H9 (cell line): ENCODE measurements around the gene TMEM187. TPM values are rescaled to one million over a fixed set of nuclear protein-coding genes. Genes with fewer than 3 reads are reported as not detected.

Experiments used
- DNase-seq: peaks from one replicate; pipeline ENCODE4 v3.0.0-alpha.2; 2017
- H2AFZ ChIP-seq: one replicate; pipeline ENCODE4 v1.6.1; 2013; ENCODE audit warnings: mild to moderate bottlenecking, low read length, control low read depth, moderate library complexity
- H2AK5ac ChIP-seq: 2 replicates; pipeline ENCODE4 v1.6.1; 2013; ENCODE audit warnings: low read length, control low read depth, mixed read lengths; ENCODE audit not compliant: insufficient read length
- H2BK120ac ChIP-seq: one replicate; pipeline ENCODE4 v1.6.1; 2013; ENCODE audit warnings: low read depth, mild to moderate bottlenecking, low read length, control low read depth, inconsistent platforms; ENCODE audit not compliant: poor library complexity, severe bottlenecking
- H2BK12ac ChIP-seq: 2 replicates; pipeline ENCODE4 v1.6.1; 2013; ENCODE audit warnings: low read length, control low read depth, mixed read lengths, low read depth; ENCODE audit not compliant: insufficient read length
- H2BK15ac ChIP-seq: 2 replicates; pipeline ENCODE4 v1.6.1; 2013; ENCODE audit warnings: low read depth, low read length, control low read depth
- H2BK20ac ChIP-seq: one replicate; pipeline ENCODE4 v1.6.1; 2013; ENCODE audit warnings: low read depth, mild to moderate bottlenecking, low read length, control low read depth, inconsistent platforms; ENCODE audit not compliant: poor library complexity, severe bottlenecking
- H2BK5ac ChIP-seq: 2 replicates; pipeline ENCODE4 v1.6.1; 2013; ENCODE audit warnings: low read length, control low read depth, mixed read lengths; ENCODE audit not compliant: insufficient read length
- H3K14ac ChIP-seq: 2 replicates; pipeline ENCODE4 v1.6.1; 2013; ENCODE audit warnings: low read length, control low read depth; ENCODE audit not compliant: insufficient read depth
- H3K18ac ChIP-seq: 2 replicates; pipeline ENCODE4 v1.6.1; 2013; ENCODE audit warnings: low read depth, mild to moderate bottlenecking, mixed read lengths, low read length, control low read depth; ENCODE audit not compliant: insufficient read length
- H3K23ac ChIP-seq: 2 replicates; pipeline ENCODE4 v1.6.1; 2013; ENCODE audit warnings: low read length, control low read depth, mixed read lengths, low read depth; ENCODE audit not compliant: insufficient read length
- H3K23me2 ChIP-seq: 2 replicates; pipeline ENCODE4 v1.6.1; 2013; ENCODE audit warnings: low read depth, mild to moderate bottlenecking, mixed read lengths, low read length, control low read depth; ENCODE audit not compliant: insufficient read length, poor library complexity, severe bottlenecking
- H3K27ac ChIP-seq: 2 replicates; pipeline ENCODE4 v1.5.1; 2013; ENCODE audit warnings: low read length, control low read depth, mixed read lengths, low read depth; ENCODE audit not compliant: insufficient read length
- H3K27me3 ChIP-seq: 2 replicates; pipeline ENCODE4 v1.6.1; 2013; ENCODE audit warnings: low read length, control low read depth, inconsistent platforms; ENCODE audit not compliant: insufficient read depth
- H3K4ac ChIP-seq: 2 replicates; pipeline ENCODE4 v1.6.1; 2013; ENCODE audit warnings: low read depth, mild to moderate bottlenecking, control low read depth, inconsistent platforms, low read length, moderate library complexity
- H3K4me1 ChIP-seq: 2 replicates; pipeline ENCODE4 v1.6.1; 2013; ENCODE audit warnings: low read length, control low read depth, inconsistent platforms; ENCODE audit not compliant: insufficient read depth
- H3K4me2 ChIP-seq: 2 replicates; pipeline ENCODE4 v1.6.1; 2013; ENCODE audit warnings: low read length, control low read depth, mixed read lengths; ENCODE audit not compliant: insufficient read length, insufficient read depth
- H3K56ac ChIP-seq: 2 replicates; pipeline ENCODE4 v1.6.1; 2013; ENCODE audit warnings: low read depth, mild to moderate bottlenecking, mixed read lengths, low read length, control low read depth; ENCODE audit not compliant: insufficient read length
- H3K79me1 ChIP-seq: 2 replicates; pipeline ENCODE4 v1.6.1; 2013; ENCODE audit warnings: low read depth, mild to moderate bottlenecking, moderate library complexity, low read length, control low read depth, inconsistent platforms; ENCODE audit not compliant: insufficient read depth, poor library complexity, severe bottlenecking
- H3K79me2 ChIP-seq: 2 replicates; pipeline ENCODE4 v1.6.1; 2013; ENCODE audit warnings: low read length, control low read depth, inconsistent platforms; ENCODE audit not compliant: insufficient read depth
- H3K9ac ChIP-seq: 2 replicates; pipeline ENCODE4 v1.6.1; 2013; ENCODE audit warnings: low read length, control low read depth, mixed read lengths; ENCODE audit not compliant: insufficient read length; ENCODE audit errors: extremely low read depth
- H3K9me3 ChIP-seq: one replicate; pipeline ENCODE4 v1.6.1; 2013; ENCODE audit warnings: low read depth, low read length, inconsistent platforms; ENCODE audit not compliant: control insufficient read depth
- H3T11ph ChIP-seq: one replicate; pipeline ENCODE4 v1.6.1; 2013; ENCODE audit warnings: mild to moderate bottlenecking, low read length, control low read depth, inconsistent platforms
- H4K20me1 ChIP-seq: one replicate; pipeline ENCODE4 v1.6.1; 2013; ENCODE audit not compliant: control insufficient read depth, insufficient read length, insufficient read depth
- H4K5ac ChIP-seq: 2 replicates; pipeline ENCODE4 v1.6.1; 2013; ENCODE audit warnings: low read depth, mild to moderate bottlenecking, mixed read lengths, low read length, control low read depth; ENCODE audit not compliant: insufficient read length
- H4K8ac ChIP-seq: replicated peaks from 2 replicates; pipeline ENCODE4 v1.6.1; 2013; ENCODE audit warnings: low read length, control low read depth, mixed read lengths, low read depth; ENCODE audit not compliant: insufficient read length
- H4K91ac ChIP-seq: 2 replicates; pipeline ENCODE4 v1.6.1; 2013; ENCODE audit warnings: low read depth, mild to moderate bottlenecking, moderate library complexity, mixed read lengths, low read length, control low read depth; ENCODE audit not compliant: insufficient read length
- H3K27ac Mint-ChIP-seq, 3 experiments: 2 replicates in 2 of 3; 3 replicates in 1 of 3; pipeline ENCODE4 v1.8.0; 2020 to 2021; ENCODE audit warnings: mixed read lengths in 3 of 3, mild to moderate bottlenecking in 1 of 3, moderate library complexity in 1 of 3
- H3K27me3 Mint-ChIP-seq: 2 replicates; pipeline ENCODE4 v1.8.0; 2021; ENCODE audit warnings: low read depth, mild to moderate bottlenecking, moderate library complexity, mixed read lengths
- H3K36me3 Mint-ChIP-seq, 3 experiments: 2 replicates in 2 of 3; 3 replicates in 1 of 3; pipeline ENCODE4 v1.8.0; 2020 to 2021; ENCODE audit warnings: low read depth in 3 of 3, mixed read lengths in 3 of 3; ENCODE audit not compliant: insufficient read depth in 1 of 3
- H3K4me1 Mint-ChIP-seq, 2 experiments: 2 replicates each; pipeline ENCODE4 v1.8.0; 2020; ENCODE audit warnings: mixed read lengths in 2 of 2
- H3K4me3 Mint-ChIP-seq, 2 experiments: 2 replicates in 1 of 2; 3 replicates in 1 of 2; pipeline ENCODE4 v1.8.0; 2020 to 2021; ENCODE audit warnings: mild to moderate bottlenecking in 2 of 2, mixed read lengths in 2 of 2, moderate library complexity in 1 of 2
- H3K9me3 Mint-ChIP-seq, 2 experiments: 2 replicates in 1 of 2; 3 replicates in 1 of 2; pipeline ENCODE4 v1.8.0; 2020; ENCODE audit warnings: mild to moderate bottlenecking in 2 of 2, mixed read lengths in 2 of 2, moderate library complexity in 1 of 2
- WGBS: extraction: QIAGEN DNeasy Blood & Tissue Kit; methylation state at CpG from one replicate; pipeline ENCODE4 v1.1.7; 2013; ENCODE audit warnings: missing lambda C conversion rate, low lambda C conversion rate, mixed read lengths; ENCODE audit not compliant: insufficient read length; ENCODE audit errors: extremely low coverage; 5-methylcytosine and 5-hydroxymethylcytosine counted together
- total RNA-seq: library from RNA; stranded (reverse); gene quantifications from 2 replicates; pipeline ENCODE4 v1.2.1, GENCODE V29; 2021
- TF ChIP-seq, protein P1 (sequence below): fragments of 200-600 bp; sonication (generic); conservative IDR thresholded peaks from 3 replicates; pipeline ENCODE4 v1.8.0; 2021; ENCODE audit warnings: antibody characterized with exemption, mild to moderate bottlenecking

Gene TMEM187
- total RNA-seq, 1 experiment from 2014 or later: 2.7 TPM

DNA sequence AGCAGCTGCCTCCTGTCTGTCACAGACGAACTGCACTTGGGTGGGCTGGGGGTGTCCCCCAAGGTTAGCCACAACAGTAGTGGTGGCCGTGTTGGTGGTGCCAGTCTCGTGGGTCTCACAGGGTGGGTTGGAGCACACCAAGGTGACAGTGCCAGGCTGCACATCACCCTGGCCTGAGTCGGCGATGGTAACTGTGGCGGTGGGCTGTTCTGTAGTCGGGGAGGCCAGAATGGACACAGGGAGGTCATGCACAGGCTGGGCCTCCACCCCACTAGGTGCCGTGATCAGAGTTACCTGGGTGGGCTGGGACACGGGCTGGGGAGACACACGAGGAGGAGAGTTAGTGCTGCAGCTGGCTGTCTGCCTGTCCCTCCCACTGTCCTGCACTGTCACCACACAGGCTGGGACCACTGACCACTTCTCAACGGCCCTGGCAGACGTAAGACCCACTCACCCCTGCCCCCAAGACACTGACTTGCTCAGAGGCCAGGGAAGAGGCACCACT is 17.3 kb upstream of the TMEM187 start:
- no CpG with 5 or more reads among the region's 12 CpGs for WGBS
- H2BK120ac ChIP-seq: no peak overlapping the region
- no peak overlapping the region for H3K23ac ChIP-seq
- H3K27ac ChIP-seq: no peak overlapping the region
- no peak overlapping the region for H2BK5ac ChIP-seq
- no peak overlapping the region for H2AK5ac ChIP-seq
- H2BK15ac ChIP-seq: no peak overlapping the region
- no peaks in the 10 kb centered on the region for H3K79me1 ChIP-seq
- H3K56ac ChIP-seq: no peak overlapping the region
- H4K20me1 ChIP-seq: no peaks in the 10 kb centered on the region
- H3K4ac ChIP-seq: no peak overlapping the region
- TF ChIP-seq, protein P1, sequence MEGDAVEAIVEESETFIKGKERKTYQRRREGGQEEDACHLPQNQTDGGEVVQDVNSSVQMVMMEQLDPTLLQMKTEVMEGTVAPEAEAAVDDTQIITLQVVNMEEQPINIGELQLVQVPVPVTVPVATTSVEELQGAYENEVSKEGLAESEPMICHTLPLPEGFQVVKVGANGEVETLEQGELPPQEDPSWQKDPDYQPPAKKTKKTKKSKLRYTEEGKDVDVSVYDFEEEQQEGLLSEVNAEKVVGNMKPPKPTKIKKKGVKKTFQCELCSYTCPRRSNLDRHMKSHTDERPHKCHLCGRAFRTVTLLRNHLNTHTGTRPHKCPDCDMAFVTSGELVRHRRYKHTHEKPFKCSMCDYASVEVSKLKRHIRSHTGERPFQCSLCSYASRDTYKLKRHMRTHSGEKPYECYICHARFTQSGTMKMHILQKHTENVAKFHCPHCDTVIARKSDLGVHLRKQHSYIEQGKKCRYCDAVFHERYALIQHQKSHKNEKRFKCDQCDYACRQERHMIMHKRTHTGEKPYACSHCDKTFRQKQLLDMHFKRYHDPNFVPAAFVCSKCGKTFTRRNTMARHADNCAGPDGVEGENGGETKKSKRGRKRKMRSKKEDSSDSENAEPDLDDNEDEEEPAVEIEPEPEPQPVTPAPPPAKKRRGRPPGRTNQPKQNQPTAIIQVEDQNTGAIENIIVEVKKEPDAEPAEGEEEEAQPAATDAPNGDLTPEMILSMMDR: no peak
- H3K4me1 ChIP-seq: no peaks in the 10 kb centered on the region
- H3K4me1 Mint-ChIP-seq: peaks cover 0 to 6% of the 10 kb centered on the region in 2 experiments; a peak in 1 of 4 replicates
- no peak overlapping the region for H4K5ac ChIP-seq
- H3K23me2 ChIP-seq: no peaks in the 10 kb centered on the region
- no peak overlapping the region for H3K9ac ChIP-seq
- DNase-seq: no peak
- H2BK20ac ChIP-seq: no peak overlapping the region
- peaks cover 76 to 96% (median 90%) of the 10 kb centered on the region in 3 experiments for H3K36me3 Mint-ChIP-seq
- no peak overlapping the region for H4K8ac ChIP-seq
- no peak overlapping the region for H2AFZ ChIP-seq
- H3K27me3 Mint-ChIP-seq: no peaks in the 10 kb centered on the region
- H3K4me2 ChIP-seq: no peak overlapping the region
- no peak overlapping the region for H3K18ac ChIP-seq
- H3T11ph ChIP-seq: no peak overlapping the region
- no peak overlapping the region for H2BK12ac ChIP-seq
- H3K4me3 Mint-ChIP-seq: no peak overlapping the region
- no peaks in the 10 kb centered on the region; a peak in 1 of 5 replicates for H3K9me3 Mint-ChIP-seq
- H3K27ac Mint-ChIP-seq: no peak overlapping the region
- H3K79me2 ChIP-seq: no peaks in the 10 kb centered on the region
- no peak overlapping the region for H4K91ac ChIP-seq
- H3K9me3 ChIP-seq: peaks cover 5% of the 10 kb centered on the region
- no peaks in the 10 kb centered on the region for H3K27me3 ChIP-seq
- no peak overlapping the region for H3K14ac ChIP-seq
